Suprapubic skin (tissue), 3 donors: ENCODE results near the gene CTSV.
"Not testable (repeated sequence)": the region's sequence is repeated elsewhere in the genome, so short reads cannot be mapped to it uniquely, and the experiment has no call there.

ENCODE experiments used
- CTCF ChIP-seq, 2 donors: fragments of 200-600 bp in 1 of 2; fragments of 450-650 bp in 1 of 2; sonication (generic) in 1 of 2; IDR thresholded peaks; one replicate each; pipeline ENCODE4 v1.5.1; 2016 to 2019; ENCODE audit warnings: antibody characterized with exemption in 2 of 2, mild to moderate bottlenecking in 1 of 2, moderate library complexity in 1 of 2
- POLR2A ChIP-seq, 2 donors: fragments of 450-650 bp; IDR thresholded peaks; one replicate each; pipeline ENCODE4 v1.6.1; 2017; ENCODE audit warnings: antibody characterized with exemption in 2 of 2, mild to moderate bottlenecking in 2 of 2, moderate library complexity in 2 of 2

GRCh38 chr9:97087668-97088215 lies 48.8 kb upstream of the CTSV start:
- TF ChIP-seq POLR2A, CTCF (IDR thresholded peaks at IDR 0.05): not testable (repeated sequence)
